Measurements from ENCODE around the gene FDXR. TPM values are rescaled to one million over a fixed set of nuclear protein-coding genes. Genes with fewer than 3 reads are reported as not detected.

FDXR gene
- polyA plus RNA-seq, 1 donor from 2014 or later = 14.4 TPM

GRCh38 chr17:74879308-74879707, 6.5 kb upstream of the FDXR start:
- no peak for TF ChIP-seq TAF1 (IDR thresholded peaks at IDR 0.05; ENCODE audit: low read depth)
- TF ChIP-seq, protein P1, sequence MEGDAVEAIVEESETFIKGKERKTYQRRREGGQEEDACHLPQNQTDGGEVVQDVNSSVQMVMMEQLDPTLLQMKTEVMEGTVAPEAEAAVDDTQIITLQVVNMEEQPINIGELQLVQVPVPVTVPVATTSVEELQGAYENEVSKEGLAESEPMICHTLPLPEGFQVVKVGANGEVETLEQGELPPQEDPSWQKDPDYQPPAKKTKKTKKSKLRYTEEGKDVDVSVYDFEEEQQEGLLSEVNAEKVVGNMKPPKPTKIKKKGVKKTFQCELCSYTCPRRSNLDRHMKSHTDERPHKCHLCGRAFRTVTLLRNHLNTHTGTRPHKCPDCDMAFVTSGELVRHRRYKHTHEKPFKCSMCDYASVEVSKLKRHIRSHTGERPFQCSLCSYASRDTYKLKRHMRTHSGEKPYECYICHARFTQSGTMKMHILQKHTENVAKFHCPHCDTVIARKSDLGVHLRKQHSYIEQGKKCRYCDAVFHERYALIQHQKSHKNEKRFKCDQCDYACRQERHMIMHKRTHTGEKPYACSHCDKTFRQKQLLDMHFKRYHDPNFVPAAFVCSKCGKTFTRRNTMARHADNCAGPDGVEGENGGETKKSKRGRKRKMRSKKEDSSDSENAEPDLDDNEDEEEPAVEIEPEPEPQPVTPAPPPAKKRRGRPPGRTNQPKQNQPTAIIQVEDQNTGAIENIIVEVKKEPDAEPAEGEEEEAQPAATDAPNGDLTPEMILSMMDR (IDR thresholded peaks at IDR 0.05; ENCODE audit: poor library complexity, severe bottlenecking) = no peak
- TF ChIP-seq EP300 (conservative IDR thresholded peaks at IDR 0.05; ENCODE audit: poor library complexity, severe bottlenecking) = no peak
- TF ChIP-seq MXI1 (conservative IDR thresholded peaks at IDR 0.05; ENCODE audit: poor library complexity, severe bottlenecking) = no peak
- no peak for TF ChIP-seq EZH2 (IDR thresholded peaks at IDR 0.05; ENCODE audit: borderline replicate concordance, insufficient read depth, low read length, poor library complexity, severe bottlenecking)
- TF ChIP-seq SMC3 (conservative IDR thresholded peaks at IDR 0.05; ENCODE audit: poor library complexity) = no peak
- TF ChIP-seq POLR2AphosphoS5 (IDR thresholded peaks at IDR 0.05) = no peak
- TF ChIP-seq REST (IDR thresholded peaks at IDR 0.05; ENCODE audit: borderline replicate concordance) = no peak
- TF ChIP-seq RAD21 (conservative IDR thresholded peaks at IDR 0.05) = no peak
- Histone ChIP-seq H3K4me3 (ENCODE audit: low read length) (no peak overlapping the region), H3K4me2 (ENCODE audit: low read length) (no peak overlapping the region), H3F3A (ENCODE audit: insufficient read depth, low read length, poor library complexity, severe bottlenecking) (no peaks in the 10 kb centered on the region), H3K27me3 (ENCODE audit: insufficient read depth, low read depth, low read length) (no peaks in the 10 kb centered on the region), H3K9ac (ENCODE audit: low read length) (no peak overlapping the region), H3K9me3 (ENCODE audit: low read length) (no peaks in the 10 kb centered on the region), H3K79me2 (replicated peaks; ENCODE audit: insufficient read depth, low read length) (no peaks in the 10 kb centered on the region), H4K20me1 (ENCODE audit: insufficient read depth) (no peaks in the 10 kb centered on the region), H3K36me3 (ENCODE audit: insufficient read depth, low read length) (no peaks in the 10 kb centered on the region), H3K9me2 (ENCODE audit: insufficient read depth, low read length) (no peaks in the 10 kb centered on the region), H3K27ac (ENCODE audit: low read length) (no peak overlapping the region), H2AFZ (ENCODE audit: low read depth, low read length) (no peak overlapping the region)

- Histone ChIP-seq H3K9ac (ENCODE audit: low read length) (no peak overlapping the region), H4K20me1 (ENCODE audit: insufficient read depth) (no peaks in the 10 kb centered on the region), H3K9me3 (ENCODE audit: low read length) (no peaks in the 10 kb centered on the region), H3K4me2 (ENCODE audit: low read length) (no peak overlapping the region), H3K27ac (ENCODE audit: low read length) (no peak overlapping the region), H3F3A (ENCODE audit: insufficient read depth, low read length, poor library complexity, severe bottlenecking) (no peaks in the 10 kb centered on the region), H3K4me3 (ENCODE audit: low read length) (no peak overlapping the region), H3K79me2 (replicated peaks; ENCODE audit: insufficient read depth, low read length) (no peaks in the 10 kb centered on the region), H3K36me3 (ENCODE audit: insufficient read depth, low read length) (no peaks in the 10 kb centered on the region), H2AFZ (ENCODE audit: low read depth, low read length) (no peak overlapping the region), H3K27me3 (ENCODE audit: insufficient read depth, low read depth, low read length) (no peaks in the 10 kb centered on the region), H3K9me2 (ENCODE audit: insufficient read depth, low read length) (no peaks in the 10 kb centered on the region)
- TF ChIP-seq TAF1 (IDR thresholded peaks at IDR 0.05; ENCODE audit: low read depth) = no peak
- TF ChIP-seq SMC3 (conservative IDR thresholded peaks at IDR 0.05; ENCODE audit: poor library complexity) = no peak
- TF ChIP-seq REST (IDR thresholded peaks at IDR 0.05; ENCODE audit: borderline replicate concordance) = no peak
- no peak for TF ChIP-seq EZH2 (IDR thresholded peaks at IDR 0.05; ENCODE audit: borderline replicate concordance, insufficient read depth, low read length, poor library complexity, severe bottlenecking)
- TF ChIP-seq, protein P1 (IDR thresholded peaks at IDR 0.05; ENCODE audit: poor library complexity, severe bottlenecking) = no peak
- no peak for TF ChIP-seq RAD21 (conservative IDR thresholded peaks at IDR 0.05)
- no peak for TF ChIP-seq MXI1 (conservative IDR thresholded peaks at IDR 0.05; ENCODE audit: poor library complexity, severe bottlenecking)
- TF ChIP-seq EP300 (conservative IDR thresholded peaks at IDR 0.05; ENCODE audit: poor library complexity, severe bottlenecking) = no peak
- TF ChIP-seq POLR2AphosphoS5 (IDR thresholded peaks at IDR 0.05) = no peak
These were observed 5.9 kb upstream of the FDXR start for GRCh38 chr17:74878658-74879057.

Data from neural cell (in vitro differentiated cells).